Mammary epithelial cell (primary cell): ENCODE measurements around the gene KCNIP2.

Source experiments
- EZH2 ChIP-seq: IDR thresholded peaks from 2 replicates; pipeline ENCODE4 v1.6.1; 2012; ENCODE audit warnings: low read length, inconsistent platforms, borderline replicate concordance
- TF ChIP-seq, protein P1 (sequence below), 2 donors: IDR thresholded peaks in 1 of 2; conservative IDR thresholded peaks in 1 of 2; 2 replicates each; pipeline ENCODE4 v1.5.1; 2011 to 2012; ENCODE audit warnings: inconsistent platforms in 2 of 2, low read length in 2 of 2, mild to moderate bottlenecking in 2 of 2, control low read depth in 1 of 2, low read depth in 1 of 2; ENCODE audit not compliant: insufficient read depth in 1 of 2; ENCODE audit errors: extremely low read depth in 1 of 2

DNA sequence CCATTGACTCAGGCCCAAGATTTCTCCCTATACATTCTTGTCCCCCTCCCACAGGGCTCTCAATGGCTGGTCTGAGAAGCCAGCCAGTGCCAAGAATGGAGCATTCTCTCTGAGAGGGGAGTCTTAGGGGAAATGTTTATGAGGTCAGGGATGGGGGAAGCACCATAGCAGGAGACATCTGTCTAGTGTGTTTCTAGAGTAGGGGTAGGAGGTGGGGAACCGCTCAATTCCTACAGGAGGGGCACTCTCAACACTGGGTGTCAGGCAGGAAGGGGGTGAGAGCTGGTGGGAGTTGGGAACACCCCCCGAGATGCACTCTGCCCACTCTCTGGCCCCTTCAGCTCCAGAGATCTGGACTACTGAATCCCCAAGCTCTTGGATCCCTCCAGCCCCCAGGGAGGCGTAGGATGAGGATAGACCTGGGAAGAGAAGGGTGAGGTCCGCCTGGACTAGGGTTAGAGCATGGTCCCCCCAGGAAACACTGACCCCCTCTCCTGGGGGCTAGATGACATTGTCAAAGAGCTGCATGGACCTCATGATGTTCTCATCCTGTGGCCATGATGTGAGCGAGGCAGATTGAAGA, 16.7 kb downstream of the KCNIP2 start:
- TF ChIP-seq, protein P1, sequence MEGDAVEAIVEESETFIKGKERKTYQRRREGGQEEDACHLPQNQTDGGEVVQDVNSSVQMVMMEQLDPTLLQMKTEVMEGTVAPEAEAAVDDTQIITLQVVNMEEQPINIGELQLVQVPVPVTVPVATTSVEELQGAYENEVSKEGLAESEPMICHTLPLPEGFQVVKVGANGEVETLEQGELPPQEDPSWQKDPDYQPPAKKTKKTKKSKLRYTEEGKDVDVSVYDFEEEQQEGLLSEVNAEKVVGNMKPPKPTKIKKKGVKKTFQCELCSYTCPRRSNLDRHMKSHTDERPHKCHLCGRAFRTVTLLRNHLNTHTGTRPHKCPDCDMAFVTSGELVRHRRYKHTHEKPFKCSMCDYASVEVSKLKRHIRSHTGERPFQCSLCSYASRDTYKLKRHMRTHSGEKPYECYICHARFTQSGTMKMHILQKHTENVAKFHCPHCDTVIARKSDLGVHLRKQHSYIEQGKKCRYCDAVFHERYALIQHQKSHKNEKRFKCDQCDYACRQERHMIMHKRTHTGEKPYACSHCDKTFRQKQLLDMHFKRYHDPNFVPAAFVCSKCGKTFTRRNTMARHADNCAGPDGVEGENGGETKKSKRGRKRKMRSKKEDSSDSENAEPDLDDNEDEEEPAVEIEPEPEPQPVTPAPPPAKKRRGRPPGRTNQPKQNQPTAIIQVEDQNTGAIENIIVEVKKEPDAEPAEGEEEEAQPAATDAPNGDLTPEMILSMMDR (conservative IDR thresholded peaks at IDR 0.05 in 1 of 2, IDR thresholded peaks at IDR 0.05 in 1 of 2; ENCODE audit: extremely low read depth in 1 of 2, insufficient read depth in 1 of 2, low read depth in 1 of 2, low read length in 2 of 2), result no peak
- TF ChIP-seq EZH2, result no peak
